SH-SY5Y (cell line): Measurements from ENCODE around the gene TSPAN18.

ENCODE experiments used
- GATA2 ChIP-seq: IDR thresholded peaks from 2 replicates; pipeline ENCODE4 v1.6.1; 2011; ENCODE audit warnings: mild to moderate bottlenecking, low read depth, low read length
- GATA3 ChIP-seq: IDR thresholded peaks from 2 replicates; pipeline ENCODE4 v1.6.1; 2011; ENCODE audit warnings: low read depth, mild to moderate bottlenecking, low read length, moderate library complexity

DNA sequence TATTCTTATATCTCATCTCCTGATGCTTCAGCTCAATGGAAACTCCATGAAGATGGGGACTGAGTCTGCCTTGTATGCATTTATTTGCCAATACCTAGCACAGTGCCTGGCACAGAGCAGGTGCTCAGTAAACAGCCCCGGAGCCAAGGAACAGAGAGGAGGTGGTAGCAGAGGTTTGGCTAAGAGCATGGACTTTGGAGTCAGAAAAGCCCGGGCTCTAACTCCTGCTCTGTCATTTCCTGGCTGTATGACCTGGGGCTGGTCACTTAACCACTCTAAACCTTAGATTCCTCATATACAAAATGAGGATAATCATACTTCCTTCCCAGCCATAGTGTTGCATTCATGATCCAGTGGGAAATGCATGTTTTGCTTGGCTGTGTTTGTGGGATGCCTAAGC is 187.3 kb downstream of the TSPAN18 start:
- TF ChIP-seq GATA2 (no peak), GATA3 (no peak)
